Iris pigment epithelial cell (primary cell): ENCODE results near the gene MROH8.
"Not testable (repeated sequence)": the region's sequence is repeated elsewhere in the genome, so short reads cannot be mapped to it uniquely, and the experiment has no call there.

Experiments used
- DNase-seq: peaks from one replicate; pipeline ENCODE4 v3.0.0-alpha.2; 2011; ENCODE audit warnings: low read depth

MROH8 gene

GRCh38 chr20:37154684-37155298 lies 24.6 kb downstream of the MROH8 start:
- DNase-seq: no peak

GRCh38 chr20:37152284-37152683 lies 27.1 kb downstream of the MROH8 start:
- DNase-seq: no peak

GRCh38 chr20:37151529-37151928 lies 27.8 kb downstream of the MROH8 start:
- DNase-seq: no peak

GRCh38 chr20:37150864-37151263 lies 28.5 kb downstream of the MROH8 start:
- not testable (repeated sequence) for DNase-seq

- DNase-seq: no peak
These were observed 32.1 kb downstream of the MROH8 start for GRCh38 chr20:37147250-37147649.

GRCh38 chr20:37144856-37145404 lies 34.4 kb downstream of the MROH8 start:
- peak; percentile 25 for DNase-seq

- peak; percentile 34 for DNase-seq
These were observed 36.6 kb downstream of the MROH8 start for GRCh38 chr20:37142708-37143107.

GRCh38 chr20:37137547-37137946 lies 41.8 kb downstream of the MROH8 start:
- no peak for DNase-seq

GRCh38 chr20:37133952-37134351 lies 45.4 kb downstream of the MROH8 start:
- no peak for DNase-seq

- no peak for DNase-seq
These were observed 47.9 kb downstream of the MROH8 start for GRCh38 chr20:37131486-37131885.

- DNase-seq: no peak
These were observed 50.5 kb downstream of the MROH8 start for GRCh38 chr20:37128803-37129202.

GRCh38 chr20:37126290-37126689 lies 53.1 kb downstream of the MROH8 start:
- not testable (repeated sequence) for DNase-seq

GRCh38 chr20:37123441-37123840 lies 55.9 kb downstream of the MROH8 start:
- no peak for DNase-seq

- no peak for DNase-seq
These were observed 58.9 kb downstream of the MROH8 start for GRCh38 chr20:37120497-37120896.

- DNase-seq: no peak
These were observed 59.9 kb downstream of the MROH8 start for GRCh38 chr20:37119356-37120036.

GRCh38 chr20:37114012-37114411 lies 65.3 kb downstream of the MROH8 start:
- DNase-seq: no peak

GRCh38 chr20:37111926-37112455 lies 67.4 kb downstream of the MROH8 start:
- DNase-seq: no peak

GRCh38 chr20:37108676-37109075 lies 70.7 kb downstream of the MROH8 start:
- peak; percentile 28 for DNase-seq

- no peak for DNase-seq
These were observed 76.8 kb downstream of the MROH8 start for GRCh38 chr20:37102571-37102970.

- no peak for DNase-seq
These were observed 82.8 kb downstream of the MROH8 start for GRCh38 chr20:37096415-37097041.

GRCh38 chr20:37095599-37096414 lies 83.5 kb downstream of the MROH8 start, which contains the start of gene RBL1:
RBL1 (minus strand) TSS chr20:37095997; CDS start chr20:37095928, 69 bp downstream.
- peak; percentile 76 for DNase-seq

GRCh38 chr20:37095108-37095598 lies 84.2 kb downstream of the MROH8 start:
- DNase-seq: peak; percentile 12
